WERI-Rb-1 (cell line): ENCODE data around the gene KREMEN1.
"Not testable (repeated sequence)": the region's sequence is repeated elsewhere in the genome, so short reads cannot be mapped to it uniquely, and the experiment has no call there.

Experiments
- DNase-seq: peaks from one replicate; pipeline ENCODE4 v3.0.0-alpha.2; 2020
- H3K27ac ChIP-seq: fragments of 250-450 bp; sonication (Bioruptor Pico); 2 replicates; pipeline ENCODE4 v1.5.1; 2020; ENCODE audit warnings: mild to moderate bottlenecking, moderate library complexity
- H3K27me3 ChIP-seq: fragments of 250-450 bp; sonication (Bioruptor Pico); 2 replicates; pipeline ENCODE4 v1.5.1; 2021; ENCODE audit warnings: mild to moderate bottlenecking, low read depth, moderate library complexity; ENCODE audit not compliant: insufficient read depth, severe bottlenecking
- H3K36me3 ChIP-seq: fragments of 250-450 bp; sonication (Bioruptor Pico); 2 replicates; pipeline ENCODE4 v1.5.1; 2020; ENCODE audit warnings: mild to moderate bottlenecking, moderate library complexity
- H3K4me3 ChIP-seq: 2 replicates; pipeline ENCODE4 v1.5.1; 2011; ENCODE audit warnings: low read depth, mild to moderate bottlenecking, control low read depth, low read length
- H3K9me3 ChIP-seq: fragments of 250-450 bp; sonication (Bioruptor Pico); 2 replicates; pipeline ENCODE4 v1.5.1; 2021; ENCODE audit warnings: mild to moderate bottlenecking, moderate library complexity; ENCODE audit not compliant: severe bottlenecking
- TF ChIP-seq, protein P1 (sequence below): IDR thresholded peaks from 2 replicates; pipeline ENCODE4 v1.5.1; 2011; ENCODE audit warnings: low read depth, mild to moderate bottlenecking, control low read depth, inconsistent platforms, low read length

KREMEN1 gene

GRCh38 chr22:29078869-29079207 lies 6.0 kb downstream of the KREMEN1 start:
- H3K36me3 ChIP-seq, result no peaks in the 10 kb centered on the region
- H3K27ac ChIP-seq, result no peak overlapping the region
- H3K9me3 ChIP-seq, result no peaks in the 10 kb centered on the region
- H3K27me3 ChIP-seq, result no peaks in the 10 kb centered on the region
- TF ChIP-seq, protein P1, sequence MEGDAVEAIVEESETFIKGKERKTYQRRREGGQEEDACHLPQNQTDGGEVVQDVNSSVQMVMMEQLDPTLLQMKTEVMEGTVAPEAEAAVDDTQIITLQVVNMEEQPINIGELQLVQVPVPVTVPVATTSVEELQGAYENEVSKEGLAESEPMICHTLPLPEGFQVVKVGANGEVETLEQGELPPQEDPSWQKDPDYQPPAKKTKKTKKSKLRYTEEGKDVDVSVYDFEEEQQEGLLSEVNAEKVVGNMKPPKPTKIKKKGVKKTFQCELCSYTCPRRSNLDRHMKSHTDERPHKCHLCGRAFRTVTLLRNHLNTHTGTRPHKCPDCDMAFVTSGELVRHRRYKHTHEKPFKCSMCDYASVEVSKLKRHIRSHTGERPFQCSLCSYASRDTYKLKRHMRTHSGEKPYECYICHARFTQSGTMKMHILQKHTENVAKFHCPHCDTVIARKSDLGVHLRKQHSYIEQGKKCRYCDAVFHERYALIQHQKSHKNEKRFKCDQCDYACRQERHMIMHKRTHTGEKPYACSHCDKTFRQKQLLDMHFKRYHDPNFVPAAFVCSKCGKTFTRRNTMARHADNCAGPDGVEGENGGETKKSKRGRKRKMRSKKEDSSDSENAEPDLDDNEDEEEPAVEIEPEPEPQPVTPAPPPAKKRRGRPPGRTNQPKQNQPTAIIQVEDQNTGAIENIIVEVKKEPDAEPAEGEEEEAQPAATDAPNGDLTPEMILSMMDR, result no peak
- no peak for DNase-seq
- no peak overlapping the region for H3K4me3 ChIP-seq

- Histone ChIP-seq H3K9me3 (no peaks in the 10 kb centered on the region), H3K27me3 (no peaks in the 10 kb centered on the region), H3K36me3 (no peaks in the 10 kb centered on the region), H3K27ac (peak overlapping the region; percentile 62), H3K4me3 (no peak overlapping the region)
- TF ChIP-seq, protein P1, result no peak
- DNase-seq, result peak; percentile 38
These were observed 6.5 kb downstream of the KREMEN1 start for GRCh38 chr22:29079218-29079901.

- Histone ChIP-seq H3K36me3 (no peaks in the 10 kb centered on the region), H3K27ac (peak overlapping the region; percentile 62), H3K27me3 (no peaks in the 10 kb centered on the region), H3K9me3 (no peaks in the 10 kb centered on the region), H3K4me3 (no peak overlapping the region)
- TF ChIP-seq, protein P1, result no peak
- peak; percentile 27 for DNase-seq
These were observed 7.5 kb downstream of the KREMEN1 start for GRCh38 chr22:29080106-29080975.

GRCh38 chr22:29081517-29082236 lies 8.8 kb downstream of the KREMEN1 start:
- Histone ChIP-seq H3K4me3 (no peak overlapping the region), H3K36me3 (no peaks in the 10 kb centered on the region), H3K27ac (no peak overlapping the region), H3K9me3 (no peaks in the 10 kb centered on the region), H3K27me3 (no peaks in the 10 kb centered on the region)
- DNase-seq, result no peak
- TF ChIP-seq, protein P1, result no peak

GRCh38 chr22:29082826-29083545 lies 10.2 kb downstream of the KREMEN1 start:
- Histone ChIP-seq H3K4me3 (no peak overlapping the region), H3K27ac (no peak overlapping the region), H3K36me3 (no peaks in the 10 kb centered on the region), H3K27me3 (no peaks in the 10 kb centered on the region), H3K9me3 (no peaks in the 10 kb centered on the region)
- no peak for DNase-seq
- TF ChIP-seq, protein P1, result no peak

DNA sequence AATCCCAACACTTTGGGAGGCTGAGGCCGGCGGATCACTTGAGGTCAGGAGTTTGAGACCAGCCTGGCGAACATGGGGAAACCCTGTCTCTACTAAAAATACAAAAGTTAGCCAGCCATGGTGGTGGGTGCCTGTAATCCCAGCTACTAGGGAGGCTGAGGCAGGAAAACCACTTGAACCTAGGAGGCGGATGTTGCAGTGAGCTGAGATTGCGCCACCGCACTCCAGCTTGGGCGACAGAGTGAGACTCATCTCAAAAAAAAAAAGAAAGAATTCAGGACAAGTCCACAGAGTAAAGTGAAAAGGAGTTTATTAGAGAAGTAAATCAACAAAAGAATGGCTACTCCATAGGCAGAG lies 10.7 kb downstream of the KREMEN1 start:
- not testable (repeated sequence) for H3K9me3 ChIP-seq, H3K27ac ChIP-seq, H3K4me3 ChIP-seq, H3K27me3 ChIP-seq, DNase-seq, H3K36me3 ChIP-seq
